GM18951 (cell line): Measurements from ENCODE around the gene TRIM4.
A peak's percentile ranks its signal among the peaks of the same experiment; 100 is the strongest.
"Not testable (repeated sequence)": the region's sequence is repeated elsewhere in the genome, so short reads cannot be mapped to it uniquely, and the experiment has no call there.

Experiments
- POLR2A ChIP-seq: IDR thresholded peaks from 4 replicates; pipeline ENCODE4 v1.6.1; 2011; ENCODE audit warnings: mild to moderate bottlenecking; ENCODE audit not compliant: insufficient read length, insufficient read depth; ENCODE audit errors: extremely low read depth
- in situ Hi-C: fragments of 300-500 bp; cut with MboI; formaldehyde crosslinking; loops from one replicate; pipeline ENCODE4 v1.12.0; 2022; ENCODE audit warnings: low sequenced_read_pairs, mixed read lengths, inconsistent platforms; ENCODE audit not compliant: unreplicated experiment

TRIM4 gene

DNA sequence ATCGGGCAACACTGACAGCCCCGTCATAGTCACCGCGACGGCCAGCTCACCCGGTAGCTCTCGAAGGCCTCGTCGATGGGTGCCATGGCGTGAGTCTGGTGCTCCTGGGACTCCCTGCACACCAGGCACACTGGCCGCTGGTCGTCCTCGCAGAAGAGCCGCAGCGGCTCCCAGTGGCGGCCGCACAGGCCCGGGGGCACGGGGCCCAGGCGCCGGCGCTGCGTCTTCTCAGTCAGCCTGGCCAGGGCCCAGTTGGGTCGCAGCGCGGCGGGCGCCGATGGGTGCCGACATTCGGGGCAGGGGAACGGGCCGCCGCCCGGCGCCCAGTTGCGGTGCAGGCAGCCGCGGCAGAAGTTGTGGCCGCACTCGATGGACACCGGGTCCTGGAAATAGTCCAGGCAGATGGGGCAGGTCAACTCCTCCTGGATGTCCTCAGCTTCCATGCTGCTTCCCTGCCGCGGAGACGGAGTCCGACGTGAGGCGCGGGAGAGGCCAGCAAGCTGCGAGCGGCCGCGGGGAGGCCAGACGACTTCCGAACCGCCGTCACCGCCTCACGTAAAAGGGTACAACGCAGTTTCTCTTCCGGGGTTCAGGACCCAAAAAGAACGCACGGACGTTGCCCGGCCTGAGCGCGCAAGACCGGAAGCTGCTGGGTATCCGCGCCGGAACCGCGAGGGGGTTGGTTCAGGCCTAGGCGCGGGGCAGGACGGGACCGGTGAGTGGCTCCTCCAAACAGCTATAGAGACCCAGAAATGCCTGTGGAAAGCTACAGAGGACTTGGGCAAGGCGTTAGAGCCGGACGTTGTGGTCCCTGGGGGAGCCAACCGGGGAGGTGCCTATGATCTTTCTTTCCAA, at the start of gene TRIM4:
Gene TRIM4 (minus strand): TSS at position 572 of the 855 bp plus-strand sequence. CDS start 129 bp downstream, at position 443.
- in situ Hi-C loops, result no loop called here
- peak; percentile 88 for TF ChIP-seq POLR2A

DNA sequence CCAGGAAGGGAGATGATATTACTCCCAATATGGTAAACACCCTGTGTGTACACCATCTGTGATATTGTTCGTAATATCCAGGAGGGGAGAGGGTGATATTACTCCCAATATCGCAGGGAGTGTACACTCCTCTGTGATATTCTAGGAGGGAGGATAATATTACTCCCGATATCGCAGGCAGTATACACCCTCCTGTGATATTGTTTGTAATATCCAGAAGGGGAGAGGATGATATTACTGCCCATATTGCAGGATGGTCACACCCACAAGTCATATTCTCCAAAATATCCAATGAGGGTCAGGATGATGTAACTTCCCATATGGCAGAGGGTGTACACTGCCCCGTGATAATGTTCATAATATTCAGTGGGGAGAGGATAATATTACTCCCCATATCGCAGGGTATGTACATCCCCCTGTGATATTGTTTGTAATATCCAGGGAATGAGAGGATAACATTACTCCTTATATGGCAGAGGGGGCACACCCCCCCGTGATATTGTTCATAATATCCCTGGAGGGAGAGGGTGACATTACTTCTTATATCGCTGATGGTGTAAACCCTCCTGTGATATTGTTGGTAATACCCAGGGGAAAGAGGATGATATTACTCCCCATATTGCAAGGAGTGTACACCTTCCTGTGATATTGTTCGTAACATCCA, 39.4 kb upstream of the TRIM4 start:
- no peak for TF ChIP-seq POLR2A
- in situ Hi-C loops, result no loop called here

DNA sequence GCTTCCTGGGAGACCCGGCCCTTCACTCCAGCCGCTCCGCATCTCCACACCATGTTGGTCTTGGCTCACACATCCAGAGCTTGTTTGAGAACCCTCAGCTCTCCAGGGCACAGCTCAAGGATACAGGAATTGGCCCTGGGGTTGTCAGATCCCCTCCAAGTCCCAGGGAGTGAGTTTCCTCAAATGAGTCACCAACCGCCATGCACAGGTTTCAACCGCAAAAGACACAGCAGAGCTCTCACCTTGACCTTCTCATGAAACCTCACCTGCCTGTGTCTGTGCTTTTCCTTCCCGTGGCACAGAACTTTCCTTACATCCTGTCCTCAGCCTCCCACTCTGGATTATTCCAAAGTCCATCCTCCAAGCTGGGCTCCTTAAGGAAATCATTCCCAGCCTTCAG, 35.9 kb upstream of the TRIM4 start:
- no peak for TF ChIP-seq POLR2A
- in situ Hi-C loops, result no loop called here

DNA sequence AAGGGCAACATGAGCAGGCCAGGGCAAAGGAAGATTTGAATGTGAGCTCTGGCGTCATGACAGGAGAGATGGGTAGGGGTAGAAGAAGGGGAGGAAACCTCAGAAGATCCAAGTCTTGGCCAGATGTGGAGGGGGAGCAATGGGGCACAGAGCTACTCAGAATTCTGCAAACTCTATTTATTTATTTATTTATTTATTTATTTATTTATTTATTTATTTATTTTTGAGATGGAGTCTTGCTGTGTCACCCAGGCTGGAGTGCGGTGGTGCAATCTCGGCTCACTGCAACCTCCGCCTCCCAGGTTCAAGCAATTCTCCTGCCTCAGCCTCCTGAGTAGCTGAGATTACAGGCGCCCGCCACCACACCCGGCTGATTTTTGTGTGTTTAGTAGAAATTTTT, 35.3 kb upstream of the TRIM4 start:
- in situ Hi-C loops, result not testable (repeated sequence)

DNA sequence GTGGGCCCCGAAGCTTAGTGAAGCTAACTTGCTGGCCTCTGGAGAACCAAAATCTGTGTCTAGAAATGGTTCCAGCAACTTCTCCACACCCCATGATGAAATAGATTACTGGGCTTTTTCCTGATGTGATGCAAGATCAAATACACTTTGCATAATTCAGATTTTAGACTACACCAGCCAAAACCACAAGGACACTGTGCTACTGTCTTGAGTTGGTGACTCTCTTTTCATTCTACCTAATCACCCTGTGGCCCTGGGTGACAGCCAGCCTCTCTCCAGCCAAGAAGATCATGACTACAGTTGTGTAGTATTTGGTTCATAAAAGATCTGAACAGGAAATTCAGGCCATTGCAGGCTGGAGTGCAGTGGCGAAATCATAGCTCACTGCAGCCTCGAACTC, 34.3 kb upstream of the TRIM4 start:
- in situ Hi-C loops, result no loop called here
- TF ChIP-seq POLR2A, result no peak

DNA sequence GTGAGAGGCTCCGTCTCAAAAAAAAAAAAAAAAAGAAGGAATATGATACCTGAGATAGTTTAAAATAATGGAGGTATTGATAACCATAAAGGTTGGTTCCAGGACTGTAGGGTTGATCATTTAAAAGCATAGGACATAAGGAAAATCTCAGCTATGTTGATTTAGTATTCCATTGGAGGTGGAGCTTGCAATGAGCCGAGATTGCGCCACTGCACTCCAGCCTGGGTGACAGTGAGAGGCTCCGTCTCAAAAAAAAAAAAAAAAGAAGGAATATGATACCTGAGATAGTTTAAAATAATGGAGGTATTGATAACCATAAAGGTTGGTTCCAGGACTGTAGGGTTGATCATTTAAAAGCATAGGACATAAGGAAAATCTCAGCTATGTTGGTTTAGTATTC, 33.3 kb upstream of the TRIM4 start:
- in situ Hi-C loops, result not testable (repeated sequence)

DNA sequence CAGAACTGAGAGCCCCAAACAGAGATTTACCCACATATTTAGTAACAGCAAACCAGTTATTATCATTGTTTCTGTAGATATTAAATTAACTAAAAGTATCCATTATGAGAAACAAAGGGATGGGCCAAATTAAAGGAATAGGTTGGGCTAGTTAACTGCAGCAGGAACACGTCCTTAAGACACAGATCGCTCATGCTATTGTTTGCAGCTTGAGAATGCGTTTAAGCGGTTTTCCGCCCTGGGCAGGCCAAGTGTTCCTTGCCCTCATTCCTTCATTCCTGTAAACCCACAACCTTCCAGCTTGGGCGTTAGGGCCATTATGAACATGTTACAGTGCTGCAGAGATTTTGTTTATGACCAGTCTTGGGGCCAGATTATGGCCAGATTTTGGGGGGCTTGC, 31.5 kb upstream of the TRIM4 start:
- in situ Hi-C loops, result not testable (repeated sequence)

DNA sequence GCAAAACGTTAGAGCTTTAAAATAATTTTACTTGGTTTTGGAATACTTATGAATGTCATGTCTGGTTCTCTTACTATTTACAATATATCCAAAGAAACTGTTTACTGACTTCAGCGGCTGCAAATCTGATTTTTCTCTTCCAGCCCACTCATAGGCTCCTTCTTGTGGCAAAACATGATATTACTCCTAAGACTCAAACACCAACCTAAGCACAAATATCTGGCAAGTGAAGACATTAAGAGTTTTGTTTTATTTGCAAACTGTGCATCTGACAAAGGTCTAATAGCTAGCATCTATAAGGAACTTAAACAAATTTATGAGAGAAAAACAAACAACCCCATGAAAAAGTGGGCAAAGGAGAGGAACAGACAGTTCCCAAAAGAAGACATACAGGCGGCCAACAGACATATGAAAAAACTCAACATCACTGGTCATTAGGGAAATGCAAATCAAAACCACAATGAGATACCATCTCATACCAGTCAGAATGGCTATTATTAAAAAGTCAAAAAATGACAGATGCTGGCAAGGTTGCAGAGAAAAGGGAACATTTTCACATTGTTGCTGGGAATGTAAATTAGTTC, 30.4 kb upstream of the TRIM4 start:
- TF ChIP-seq POLR2A, result no peak

DNA sequence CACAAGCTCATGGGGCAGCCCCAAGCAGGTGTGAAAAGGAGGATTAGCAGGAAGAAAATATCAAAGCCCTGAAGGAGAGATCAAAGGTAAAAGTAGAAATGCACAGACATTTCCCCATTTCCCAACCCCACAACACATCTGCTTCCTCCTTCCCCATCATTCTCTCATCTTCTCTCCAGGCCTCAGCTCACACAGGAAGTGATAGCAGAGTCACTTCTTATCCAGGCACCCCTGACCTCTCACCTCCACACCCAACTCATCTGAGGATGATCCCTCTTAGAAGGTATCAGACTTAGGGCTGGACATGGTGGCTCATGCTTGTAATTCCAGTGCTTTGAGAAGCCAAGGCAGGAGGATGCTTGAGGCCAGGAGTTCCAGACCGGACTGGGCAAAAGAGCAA, 28.3 kb upstream of the TRIM4 start:
- in situ Hi-C loops, result no loop called here
- TF ChIP-seq POLR2A, result no peak

More for the DNA sequence above, 30.4 kb upstream of the TRIM4 start:
- in situ Hi-C loops, result no loop called here

DNA sequence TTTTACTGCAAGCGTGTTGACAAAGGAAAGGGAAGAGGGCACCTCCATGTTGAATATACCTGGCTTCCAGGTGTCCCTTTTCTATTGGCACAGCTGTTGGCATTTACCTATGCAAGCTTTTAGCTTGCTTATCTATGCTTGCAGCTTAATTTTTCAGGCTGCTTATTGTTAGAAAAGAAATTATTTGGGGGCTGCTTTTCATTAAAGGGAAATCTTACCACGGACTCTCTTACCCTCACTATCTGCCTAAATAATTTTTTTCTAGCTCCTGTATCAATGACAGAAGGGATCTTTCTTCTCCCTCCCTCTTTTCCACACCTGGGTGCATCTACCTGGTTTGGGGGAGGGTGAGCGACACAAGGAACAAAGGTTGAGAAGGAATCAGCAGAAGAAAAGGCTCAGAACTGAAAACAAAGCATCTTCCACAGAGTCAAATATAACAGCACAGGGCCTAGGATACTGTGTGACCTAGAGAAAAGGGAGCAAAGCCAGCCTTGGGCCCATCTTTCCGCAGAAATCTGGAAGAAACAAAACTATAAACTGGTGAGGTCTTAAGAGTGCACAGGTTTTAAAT, 25.3 kb upstream of the TRIM4 start:
- TF ChIP-seq POLR2A, result no peak
- in situ Hi-C loops, result no loop called here

- no peak for TF ChIP-seq POLR2A
- in situ Hi-C loops, result no loop called here
Measured at GRCh38 chr7:99943641-99944496, 24.5 kb upstream of the TRIM4 start.

DNA sequence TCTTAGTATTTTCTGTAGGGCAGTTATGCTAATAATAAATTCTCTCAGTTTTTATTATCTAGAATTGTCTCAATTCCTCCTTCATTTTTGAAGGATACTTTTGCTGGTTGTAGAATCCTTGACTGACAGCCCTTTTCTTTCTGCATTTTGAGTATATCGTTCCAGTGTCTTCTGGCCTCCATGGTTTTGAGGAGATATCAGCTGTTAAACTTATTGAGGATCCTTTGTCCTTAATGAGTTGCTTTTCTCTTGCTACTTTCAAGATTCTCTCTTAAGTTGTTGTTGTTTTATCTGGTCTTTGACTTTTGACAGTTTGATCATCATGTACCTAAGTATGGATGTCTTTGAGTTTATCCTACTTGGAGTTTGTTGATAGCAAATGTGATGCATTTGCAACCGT, 19.0 kb upstream of the TRIM4 start:
- in situ Hi-C loops, result no loop called here

GRCh38 chr7:99935009-99935408, 15.7 kb upstream of the TRIM4 start:
- in situ Hi-C loops, result not testable (repeated sequence)

More for the DNA sequence above, 19.0 kb upstream of the TRIM4 start:
- TF ChIP-seq POLR2A, result no peak

- no peak for TF ChIP-seq POLR2A
- in situ Hi-C loops, result no loop called here
Measured at GRCh38 chr7:99930376-99930775, 11.0 kb upstream of the TRIM4 start.
